Measurements from ENCODE around the gene DHRS4. TPM values are rescaled to one million over a fixed set of nuclear protein-coding genes. Genes with fewer than 3 reads are reported as not detected.
"Not testable (repeated sequence)": the region's sequence is repeated elsewhere in the genome, so short reads cannot be mapped to it uniquely, and the experiment has no call there.

Gene DHRS4
- total RNA-seq, 1 experiment from 2014 or later: 18.9 TPM

- not testable (repeated sequence) for H3K4me3 ChIP-seq (ENCODE audit: insufficient read depth, low read depth, low read length); H3K27me3 ChIP-seq (ENCODE audit: control insufficient read depth, insufficient read depth, low read length); H3K36me3 ChIP-seq (replicated peaks; ENCODE audit: control insufficient read depth, insufficient read depth, low read length)
- DNase-seq: peak; percentile 14
Measured at GRCh38 chr14:24012726-24013273, 59.2 kb downstream of the DHRS4 start.

- peak; percentile 81 for DNase-seq
- H3K36me3 ChIP-seq (replicated peaks; ENCODE audit: control insufficient read depth, insufficient read depth, low read length): no peaks in the 10 kb centered on the region
- H3K4me3 ChIP-seq (ENCODE audit: insufficient read depth, low read depth, low read length): no peak overlapping the region
- H3K27me3 ChIP-seq (ENCODE audit: control insufficient read depth, insufficient read depth, low read length): no peaks in the 10 kb centered on the region
Measured at GRCh38 chr14:24013654-24014514, 60.3 kb downstream of the DHRS4 start.

DNA sequence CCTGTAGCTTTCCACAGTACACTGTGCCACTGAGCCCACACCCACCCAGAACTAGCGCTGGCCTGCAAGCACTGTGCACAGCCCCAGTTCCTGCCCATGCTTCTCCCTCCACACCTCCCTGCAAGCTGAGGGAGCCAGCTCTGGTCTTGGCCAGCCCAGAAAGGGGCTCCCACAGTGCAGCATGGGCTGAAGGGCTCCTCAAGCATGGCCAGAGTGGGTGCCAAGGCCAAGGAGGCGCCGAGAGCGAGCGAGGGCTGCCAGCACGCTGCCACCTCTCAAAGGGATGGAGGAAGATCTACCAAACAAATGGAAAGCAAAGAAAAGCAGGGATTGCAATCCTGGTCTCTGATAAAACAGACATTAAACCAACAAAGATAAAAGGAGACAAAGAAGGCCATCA lies 62.2 kb downstream of the DHRS4 start:
- not testable (repeated sequence) for DNase-seq; H3K27me3 ChIP-seq (ENCODE audit: control insufficient read depth, insufficient read depth, low read length); H3K36me3 ChIP-seq (replicated peaks; ENCODE audit: control insufficient read depth, insufficient read depth, low read length); H3K4me3 ChIP-seq (ENCODE audit: insufficient read depth, low read depth, low read length)

Other genes starting within 250 kb of the DHRS4 start
- 8.0 and 12.2 TPM in 2 replicates for gene DHRS4L2, start 35.2 kb downstream of the DHRS4 start, total RNA-seq (2014; rRNA removed; shearing (Covaris generic))
- 2.3 and 6.5 TPM in 2 replicates for gene CARMIL3, start 98.2 kb downstream of the DHRS4 start, total RNA-seq (2014; rRNA removed; shearing (Covaris generic))
- 0.04 TPM in 1 of 2 replicates, not detected in the other for gene CPNE6, start 117.8 kb downstream of the DHRS4 start, total RNA-seq (2014; rRNA removed; shearing (Covaris generic))
- gene PCK2, start 140.5 kb downstream of the DHRS4 start, total RNA-seq (2014; rRNA removed; shearing (Covaris generic)): 73.7 and 80.1 TPM in 2 replicates
- gene DCAF11, start 161.0 kb downstream of the DHRS4 start, total RNA-seq (2014; rRNA removed; shearing (Covaris generic)): 70.4 and 90.1 TPM in 2 replicates
- 0.87 and 2.1 TPM in 2 replicates for gene NRL, start 161.2 kb downstream of the DHRS4 start, total RNA-seq (2014; rRNA removed; shearing (Covaris generic))
- gene FITM1, start 176.9 kb downstream of the DHRS4 start, total RNA-seq (2014; rRNA removed; shearing (Covaris generic)): not detected in 2 replicates
- gene PSME1, start 182.4 kb downstream of the DHRS4 start, total RNA-seq (2014; rRNA removed; shearing (Covaris generic)): 46.9 and 49.3 TPM in 2 replicates
- gene EMC9, start 187.8 kb downstream of the DHRS4 start, total RNA-seq (2014; rRNA removed; shearing (Covaris generic)): 25.7 and 35.9 TPM in 2 replicates
- gene PSME2, start 192.8 kb downstream of the DHRS4 start, total RNA-seq (2014; rRNA removed; shearing (Covaris generic)): 129 and 134 TPM in 2 replicates
- 67.7 and 75.0 TPM in 2 replicates for gene RNF31, start 193.7 kb downstream of the DHRS4 start, total RNA-seq (2014; rRNA removed; shearing (Covaris generic))
- 8.1 and 11.2 TPM in 2 replicates for gene IRF9, start 207.5 kb downstream of the DHRS4 start, total RNA-seq (2014; rRNA removed; shearing (Covaris generic))
- gene REC8, start 218.3 kb downstream of the DHRS4 start, total RNA-seq (2014; rRNA removed; shearing (Covaris generic)): 5.6 and 5.9 TPM in 2 replicates
- gene IPO4, start 235.0 kb downstream of the DHRS4 start, total RNA-seq (2014; rRNA removed; shearing (Covaris generic)): 139 and 149 TPM in 2 replicates
- 27.4 and 35.2 TPM in 2 replicates for gene TM9SF1, start 241.7 kb downstream of the DHRS4 start, total RNA-seq (2014; rRNA removed; shearing (Covaris generic))

Data from H7 (cell line).